GM21381 (cell line): Measurements from ENCODE around the gene FIGNL2.

Experiments
- ATAC-seq: cut with Tn5 transposase; IDR thresholded peaks from one replicate; pipeline ENCODE4 v1.9.1; 2021; ENCODE audit warnings: mild to moderate bottlenecking, moderate library complexity; ENCODE audit not compliant: unreplicated experiment

Gene FIGNL2

GRCh38 chr12:51879102-51879501 lies 30.6 kb upstream of the FIGNL2 start:
- ATAC-seq, result no peak

DNA sequence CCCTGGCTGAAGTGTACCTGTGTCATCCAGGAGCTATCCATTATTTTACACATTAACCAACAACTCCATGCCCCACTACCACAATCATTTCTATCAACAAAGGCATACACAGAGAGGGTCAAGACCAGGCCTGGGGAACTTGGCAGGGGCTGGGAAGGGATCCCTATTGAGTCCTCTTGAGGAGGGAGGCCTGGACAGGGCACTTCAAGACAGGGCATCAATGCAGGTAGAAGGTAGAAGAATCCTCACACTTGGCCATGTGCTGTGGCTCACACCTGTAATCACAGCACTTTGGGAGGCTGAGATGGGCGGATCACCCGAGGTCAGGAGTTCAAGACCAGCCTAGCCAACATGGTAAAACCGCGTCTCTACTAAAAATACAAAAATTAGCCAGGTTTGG lies 26.0 kb upstream of the FIGNL2 start:
- no peak for ATAC-seq

DNA sequence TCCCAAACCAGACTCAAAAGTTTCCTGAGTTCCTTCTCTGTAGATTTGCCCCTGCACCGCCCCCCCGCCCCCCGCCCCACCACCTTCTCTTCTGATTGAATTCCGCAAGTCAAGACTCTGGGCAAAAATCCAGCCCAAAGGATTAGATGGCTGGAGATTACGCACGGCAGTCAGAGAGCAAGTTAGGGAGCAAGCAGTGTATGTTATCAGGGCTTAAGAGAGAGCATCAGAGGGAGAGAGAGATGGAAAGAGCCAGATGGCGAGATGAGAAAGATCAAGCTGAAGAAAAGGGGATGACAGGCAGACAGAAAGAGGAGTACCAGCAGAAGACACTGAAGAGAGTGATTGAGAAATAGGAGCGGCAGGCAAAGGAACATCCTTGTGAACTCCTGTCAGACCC lies 25.5 kb upstream of the FIGNL2 start:
- ATAC-seq, result no peak

DNA sequence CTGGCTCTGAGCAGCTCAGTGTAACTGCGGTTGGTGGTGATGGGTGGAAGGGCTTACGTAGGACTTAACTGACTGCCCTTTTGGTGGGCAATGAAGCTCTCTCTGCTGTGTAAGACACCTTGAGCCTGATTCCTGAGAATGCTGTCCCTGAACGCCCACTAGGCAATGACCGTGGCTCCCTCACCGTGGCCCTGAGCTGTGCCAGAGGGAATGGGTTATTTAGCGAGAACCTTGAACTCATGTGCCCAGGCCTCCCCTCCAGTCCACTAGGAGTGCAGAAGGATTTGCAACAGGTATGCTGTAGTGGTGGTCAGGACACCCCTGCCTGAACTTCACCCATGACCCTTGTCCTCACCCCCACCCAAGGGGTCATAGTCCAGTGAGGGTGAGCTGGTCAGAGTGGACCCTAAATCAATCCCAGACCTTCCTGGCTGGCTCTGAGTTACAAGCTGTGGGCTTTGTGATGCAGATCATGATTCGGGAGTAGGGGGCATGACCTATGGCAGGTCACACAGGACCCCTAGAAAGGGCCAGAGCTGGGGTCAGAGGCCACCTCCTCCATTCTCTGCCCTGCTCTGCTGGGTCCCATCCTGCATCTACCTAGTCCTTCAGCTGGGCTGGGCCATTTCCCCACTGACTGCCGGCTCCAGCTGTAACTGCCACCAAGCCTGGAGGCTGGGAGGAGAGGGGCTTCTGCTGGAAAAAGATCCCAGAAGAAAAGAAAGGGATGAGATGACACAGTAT lies 24.9 kb upstream of the FIGNL2 start:
- no peak for ATAC-seq

- no peak for ATAC-seq
Measured at GRCh38 chr12:51872689-51872981, 24.1 kb upstream of the FIGNL2 start.

GRCh38 chr12:51871918-51872688 lies 23.6 kb upstream of the FIGNL2 start:
- ATAC-seq, result no peak

- no peak for ATAC-seq
Measured at GRCh38 chr12:51871126-51871525, 22.6 kb upstream of the FIGNL2 start.

- no peak for ATAC-seq
Measured at GRCh38 chr12:51870504-51870903, 22.0 kb upstream of the FIGNL2 start.

DNA sequence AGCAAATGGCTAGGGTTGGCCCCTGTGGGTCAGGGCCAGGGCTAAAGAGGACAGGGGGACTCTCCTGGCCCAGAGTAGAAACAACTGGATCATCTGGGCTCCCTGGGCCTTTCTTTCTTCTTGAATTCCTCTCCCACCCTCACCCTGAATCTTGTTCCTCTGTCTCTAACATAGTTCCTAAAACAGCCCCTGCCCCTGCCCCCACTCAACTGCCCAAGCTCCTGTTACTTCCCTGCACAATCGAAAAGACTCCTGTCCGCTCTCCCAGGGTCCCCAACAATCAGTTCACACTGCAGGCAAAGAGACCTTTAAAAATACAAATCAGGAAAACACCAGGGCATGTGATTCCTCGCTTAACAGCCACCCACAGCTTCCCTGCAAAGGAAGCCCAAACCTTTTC lies 21.4 kb upstream of the FIGNL2 start:
- ATAC-seq, result no peak

DNA sequence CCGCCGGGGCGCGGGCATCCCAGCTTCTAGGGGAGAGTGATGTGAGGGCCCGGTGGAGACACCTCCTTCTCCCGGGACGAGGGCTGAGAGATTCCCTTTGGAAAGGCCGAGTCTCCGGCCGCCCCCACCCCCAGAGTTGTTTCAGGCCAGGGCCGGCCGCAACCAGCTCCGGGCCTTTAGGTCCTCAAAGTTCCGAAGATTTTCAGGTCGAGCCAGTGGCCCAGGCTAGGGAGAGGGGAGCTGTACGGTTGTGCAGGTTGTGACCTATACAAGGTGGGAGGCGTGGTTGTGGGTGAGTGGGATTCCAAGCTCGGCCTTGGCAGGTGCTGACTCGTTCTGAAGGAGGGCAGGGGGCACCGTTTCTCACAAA lies 21.0 kb upstream of the FIGNL2 start:
- ATAC-seq, result no peak

GRCh38 chr12:51868821-51869495 lies 20.4 kb upstream of the FIGNL2 start:
- ATAC-seq, result no peak

GRCh38 chr12:51867796-51868428 lies 19.4 kb upstream of the FIGNL2 start:
- ATAC-seq, result no peak

GRCh38 chr12:51867371-51867770 lies 18.9 kb upstream of the FIGNL2 start:
- ATAC-seq, result no peak

DNA sequence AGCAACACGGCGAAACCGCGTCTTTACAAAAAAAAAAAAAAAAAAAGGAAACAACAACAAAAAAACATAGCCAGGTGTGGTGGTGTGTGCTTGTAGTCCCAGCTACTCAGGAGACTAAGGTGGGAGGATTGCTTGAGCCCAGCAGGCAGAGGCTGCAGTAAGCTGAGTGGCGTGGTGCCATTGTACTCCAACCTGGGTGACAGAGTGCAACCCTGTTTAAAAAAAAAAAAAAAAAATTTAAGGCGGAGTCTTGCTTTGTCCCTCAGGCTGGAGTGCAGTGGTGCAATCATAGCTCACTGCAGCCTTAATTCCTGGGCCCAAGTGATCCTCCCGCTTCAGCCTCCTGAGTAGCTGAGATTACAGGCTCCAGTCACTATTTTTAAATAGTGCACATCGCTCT lies 18.2 kb upstream of the FIGNL2 start:
- no peak for ATAC-seq

GRCh38 chr12:51866324-51866723 lies 17.8 kb upstream of the FIGNL2 start:
- no peak for ATAC-seq

GRCh38 chr12:51865757-51866270 lies 17.3 kb upstream of the FIGNL2 start:
- no peak for ATAC-seq

- ATAC-seq, result no peak
Measured at GRCh38 chr12:51864833-51865670, 16.5 kb upstream of the FIGNL2 start.

GRCh38 chr12:51863933-51864832 lies 15.7 kb upstream of the FIGNL2 start:
- ATAC-seq, result no peak

DNA sequence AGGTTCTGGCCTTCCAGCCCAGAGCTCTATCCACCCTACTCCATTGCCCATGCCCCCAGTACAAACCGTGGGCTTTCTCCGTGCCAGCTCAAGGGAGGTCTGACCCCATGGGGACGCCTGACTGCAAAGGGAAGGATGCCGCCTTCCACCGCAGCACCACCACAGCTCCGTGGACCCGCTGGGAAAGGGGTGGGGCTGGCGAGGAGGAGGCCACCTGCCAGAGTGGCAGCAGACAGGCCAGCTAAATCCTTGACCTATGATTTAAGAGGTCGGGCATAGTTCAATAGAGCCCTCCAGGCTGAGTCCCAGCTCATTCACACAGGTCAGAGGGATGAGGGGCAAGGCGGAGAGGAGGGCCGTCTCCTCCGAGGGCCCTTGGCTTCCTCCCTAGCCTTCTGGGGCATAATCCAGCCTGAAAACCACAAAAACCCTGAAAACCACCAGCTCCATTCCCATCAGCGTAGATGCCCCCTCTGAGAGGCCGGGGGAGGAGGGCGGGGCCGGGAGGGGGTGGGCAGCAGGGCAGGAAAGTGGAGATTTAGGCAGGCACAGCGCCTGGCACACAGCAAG lies 14.9 kb upstream of the FIGNL2 start:
- ATAC-seq, result no peak
